K562 (cell line): Measurements from ENCODE around the gene ABCA3. TPM values are rescaled to one million over a fixed set of nuclear protein-coding genes. Genes with fewer than 3 reads are reported as not detected.
A peak's percentile ranks its signal among the peaks of the same experiment; 100 is the strongest.

Experiments used
- ATAC-seq: fragments of 200-7000 bp; cut with Tn5 transposase; 3 replicates; pipeline ENCODE4 v1.9.1; 2020; ENCODE audit warnings: moderate library complexity
- BruUV-seq: library from RNA; stranded (reverse); fragments of 400-500 nt; replicated peaks from 2 replicates; lab custom pipeline; 2021; lab: Mats Ljungman, UMichigan
- CTCF ChIA-PET: fragments of 300-600 bp; formaldehyde crosslinking; extraction: SDS; loops from one replicate; lab custom pipeline; 2021; ENCODE audit warnings: low intra/inter-chr PET ratio; lab: Yijun Ruan, JAX
- POLR2A ChIA-PET: fragments of 300-600, 350-650 bp; sonication (Branson Sonifier 250); formaldehyde crosslinking; extraction: SDS; loops from one replicate; lab custom pipeline; 2021; ENCODE audit warnings: antibody characterized with exemption, inconsistent platforms; lab: Yijun Ruan, JAX
- DNase-seq, 4 experiments: peaks; one replicate each; pipeline versions ENCODE4 v3.0.0 to v3.0.0-alpha.2; 2011 to 2018; ENCODE audit warnings: low spot score in 3 of 4, mixed read lengths in 3 of 4; ENCODE audit errors: extremely low read depth in 1 of 4
- FAIRE-seq: peaks from 2 replicates; lab custom pipeline; 2011; peaks lifted over from hg19 to GRCh38; lab: Jason Lieb, UNC
- H2AFZ ChIP-seq: 2 replicates; pipeline ENCODE4 v1.6.0; 2011; ENCODE audit warnings: low read depth, low read length, control low read depth, inconsistent platforms
- H3K27ac ChIP-seq: fragments of 200-600 bp; 3 replicates; pipeline ENCODE4 v1.8.0; 2011; ENCODE audit warnings: low read depth, mild to moderate bottlenecking, control low read depth, inconsistent platforms, low read length, moderate library complexity, mixed read lengths; ENCODE audit errors: extremely low read depth
- H3K27me3 ChIP-seq, 2 experiments: fragments of 300-600 bp in 1 of 2; 2 replicates in 1 of 2; 3 replicates in 1 of 2; pipeline versions ENCODE4 v1.6.0 to v1.8.0; 2011; ENCODE audit warnings: inconsistent platforms in 2 of 2, low read length in 2 of 2, mild to moderate bottlenecking in 1 of 2, mixed read lengths in 1 of 2, moderate library complexity in 1 of 2; ENCODE audit not compliant: control insufficient read depth in 2 of 2, insufficient read depth in 2 of 2
- H3K36me3 ChIP-seq: fragments of 300-600 bp; 3 replicates; pipeline ENCODE4 v1.8.0; 2011; ENCODE audit warnings: mild to moderate bottlenecking, low read length, inconsistent platforms; ENCODE audit not compliant: control insufficient read depth, insufficient read depth
- H3K4me1 ChIP-seq, 2 experiments: fragments of 200-600 bp in 1 of 2; replicated peaks in 1 of 2; 2 replicates in 1 of 2; 3 replicates in 1 of 2; pipeline versions ENCODE4 v1.5.1 to v1.8.0; 2011; ENCODE audit warnings: inconsistent platforms in 2 of 2, low read length in 2 of 2, mild to moderate bottlenecking in 1 of 2, mixed read lengths in 1 of 2, moderate library complexity in 1 of 2; ENCODE audit not compliant: control insufficient read depth in 2 of 2, insufficient read depth in 2 of 2
- H3K4me2 ChIP-seq: 2 replicates; pipeline ENCODE4 v1.6.1; 2011; ENCODE audit warnings: low read length, control low read depth, inconsistent platforms, mixed read lengths; ENCODE audit not compliant: insufficient read depth
- H3K4me3 ChIP-seq: fragments of 200-600 bp; sonication (generic), shearing (Covaris generic); 2 replicates; pipeline ENCODE4 v1.5.1; 2016; ENCODE audit warnings: control low read depth, inconsistent platforms
- H3K79me2 ChIP-seq: fragments of 200-600 bp; 3 replicates; pipeline ENCODE4 v1.8.0; 2011; ENCODE audit warnings: low read length, inconsistent platforms; ENCODE audit not compliant: control insufficient read depth, insufficient read depth
- H3K9ac ChIP-seq, 2 experiments: 2 replicates each; pipeline versions ENCODE4 v1.6.0 to v1.6.1; 2011; ENCODE audit warnings: low read depth in 2 of 2, low read length in 2 of 2, control low read depth in 1 of 2, inconsistent platforms in 1 of 2, mild to moderate bottlenecking in 1 of 2, mixed read lengths in 1 of 2; ENCODE audit not compliant: insufficient read depth in 1 of 2
- H3K9me1 ChIP-seq: one replicate; pipeline ENCODE4 v1.6.0; 2011; ENCODE audit warnings: inconsistent platforms, mild to moderate bottlenecking, low read length, moderate library complexity; ENCODE audit not compliant: control insufficient read depth, insufficient read depth
- H3K9me3 ChIP-seq: replicated peaks from 2 replicates; pipeline ENCODE4 v1.5.1; 2011; ENCODE audit warnings: low read depth, low read length, inconsistent platforms; ENCODE audit not compliant: control insufficient read depth, insufficient read depth
- H4K20me1 ChIP-seq: replicated peaks from 2 replicates; pipeline ENCODE4 v1.6.1; 2011; ENCODE audit warnings: low read length, inconsistent platforms, mixed read lengths; ENCODE audit not compliant: control insufficient read depth, insufficient read depth
- CGGBP1 ChIP-seq: fragments of 250-450 bp; sonication (Bioruptor Pico); IDR thresholded peaks from 2 replicates; pipeline ENCODE4 v1.9.0; 2021; ENCODE audit warnings: mild to moderate bottlenecking
- CREBBP ChIP-seq: IDR thresholded peaks from one replicate; pipeline ENCODE4 v1.6.1; 2012; ENCODE audit warnings: low read depth, mild to moderate bottlenecking, control low read depth, inconsistent platforms, low read length
- DPF2 ChIP-seq: fragments of 450-650 bp; IDR thresholded peaks from 2 replicates; pipeline ENCODE4 v1.6.1; 2016
- EP400 ChIP-seq: fragments of 450-650 bp; IDR thresholded peaks from 2 replicates; pipeline ENCODE4 v1.6.1; 2017; ENCODE audit warnings: antibody characterized with exemption, mild to moderate bottlenecking, moderate library complexity
- FOXO4 ChIP-seq: fragments of 450-650 bp; formaldehyde crosslinking; IDR thresholded peaks from 2 replicates; pipeline ENCODE4 v1.4.0; 2020; ENCODE audit warnings: mild to moderate bottlenecking, moderate library complexity
- HES1 ChIP-seq: fragments of 450-650 bp; IDR thresholded peaks from 2 replicates; pipeline ENCODE4 v1.6.1; 2016; ENCODE audit warnings: low read depth, mild to moderate bottlenecking, moderate library complexity
- NEUROD1 ChIP-seq: fragments of 150-350 bp; IDR thresholded peaks from 2 replicates; pipeline ENCODE4 v1.6.1; 2014; ENCODE audit warnings: borderline replicate concordance, low read length, low read depth; ENCODE audit not compliant: partially characterized antibody
- PHB ChIP-seq: fragments of 250-450 bp; sonication (Bioruptor Pico); IDR thresholded peaks from 2 replicates; pipeline ENCODE4 v1.5.0; 2021
- POLR2A ChIP-seq: fragments of 450-650 bp; conservative IDR thresholded peaks from 2 replicates; pipeline ENCODE4 v1.6.1; 2016
- PTBP1 ChIP-seq: fragments of 200-400 bp; formaldehyde crosslinking; IDR thresholded peaks from 2 replicates; pipeline ENCODE4 v1.6.1; 2017; ENCODE audit warnings: low read depth, low read length
- TEAD1 ChIP-seq, 2 experiments: fragments of 450-650 bp in 1 of 2; sonication (generic) in 1 of 2; formaldehyde crosslinking; IDR thresholded peaks; 2 replicates each; pipeline versions ENCODE4 v1.4.0 to v1.8.0; 2020 to 2022; ENCODE audit warnings: mild to moderate bottlenecking in 2 of 2, missing genetic modification reagents in 1 of 2
- VEZF1 ChIP-seq: fragments of 200-800 bp; sonication (Bioruptor generic); IDR thresholded peaks from 2 replicates; pipeline ENCODE4 v1.6.1; 2017; ENCODE audit warnings: missing genetic modification characterization, missing compliant biosample characterization
- ZBTB33 ChIP-seq: sonication (generic); formaldehyde crosslinking; IDR thresholded peaks from 2 replicates; pipeline ENCODE4 v1.8.1; 2023; ENCODE audit warnings: mild to moderate bottlenecking, missing genetic modification reagents
- ZNF347 ChIP-seq: fragments of 450-650 bp; formaldehyde crosslinking; IDR thresholded peaks from 2 replicates; pipeline ENCODE4 v1.4.0; 2020; ENCODE audit warnings: low read depth, mild to moderate bottlenecking, moderate library complexity
- ZNF384 ChIP-seq: IDR thresholded peaks from 2 replicates; pipeline ENCODE4 v1.6.1; 2012; ENCODE audit warnings: low read depth, low read length, improper control_type of control experiment
- WGBS: fragments of 100-300 bp; shearing (Covaris generic); methylation state at CpG from one replicate; pipeline ENCODE4 v1.1.6; 2016; ENCODE audit warnings: low coverage, mixed read lengths; ENCODE audit not compliant: insufficient coverage; ENCODE audit errors: missing lambda C conversion rate; 5-methylcytosine and 5-hydroxymethylcytosine counted together
- in situ Hi-C: fragments of 300-500 bp; cut with MboI; formaldehyde crosslinking; loops from 4 replicates; pipeline ENCODE4 v1.15.0; 2018; ENCODE audit warnings: inconsistent platforms, mixed read lengths
- intact Hi-C: fragments of 100-400 bp; cut with micrococcal nuclease; formaldehyde crosslinking; loops from 2 replicates; pipeline ENCODE4 v1.14.2; 2022
- polyA plus RNA-seq, 8 experiments: library from polyadenylated mRNA; depleted of rRNA in 4 of 8; stranded (reverse) in 5 of 8; unstranded in 3 of 8; fragments of >200 nt; fragmentation: Nextera tagmentation in 2 of 8; fragmentation: Illumina TruSeq in 1 of 8; extraction: Ambion mirVana in 2 of 8; extraction: Trizol in 1 of 8; gene quantifications; 2 replicates each; pipeline versions ENCODE4 v1.2.1 to v1.2.3, GENCODE V29; 2011 to 2014; ENCODE audit warnings: inconsistent platforms in 1 of 8, missing spikeins in 1 of 8
- total RNA-seq, 7 experiments: library from RNA; depleted of rRNA in 6 of 7; stranded (reverse); fragments of >200 nt in 6 of 7; fragmentation: Illumina TruSeq in 2 of 7; extraction: Trizol in 2 of 7; gene quantifications; 2 replicates each; pipeline versions ENCODE4 v1.2.1 to v1.2.3, GENCODE V29; 2011 to 2021; ENCODE audit warnings: low replicate concordance in 1 of 7

ABCA3 gene
- total and polyA plus RNA-seq, 9 of the 15 experiments (the other 6 are each of a cell fraction or from before 2014, with no cell fraction given), result 0.66 to 23.7 (median 6.9) TPM

GRCh38 chr16:2364638-2365210, 24.2 kb upstream of the ABCA3 start (continued):
- TF ChIP-seq EP400, result no peak
- TF ChIP-seq POLR2A, result no peak
- 0 out of 2 replicates have a peak, but pooled peaks have one; percentile 5 for TF ChIP-seq VEZF1
- TF ChIP-seq PHB (CRISPR knock-in tag), result no peak
- TF ChIP-seq CREBBP, result no peak
- TF ChIP-seq ZBTB33 (CRISPR knock-in tag), result no peak

GRCh38 chr16:2362218-2362617, 21.7 kb upstream of the ABCA3 start:
- H4K20me1 ChIP-seq, result no peaks in the 10 kb centered on the region
- H3K4me2 ChIP-seq, result no peak overlapping the region
- in situ Hi-C loops (no loop called here), intact Hi-C loops (no loop called here)
- no TSS peak for BruUV-seq
- CTCF ChIA-PET, result no interaction called here
- no peak overlapping the region for H3K9ac ChIP-seq
- POLR2A ChIA-PET, result interaction anchor here (0.8 to 1.2 kb wide), 4 partner anchors 9 to 54 kb away, joined by 3 read pairs; no protein-coding TSS in a partner anchor
- H3K4me1 ChIP-seq, result peaks cover 0 to 4% of the 10 kb centered on the region in 2 experiments; a peak in 2 of 5 replicates
- no peak for FAIRE-seq
- H3K9me1 ChIP-seq, result no peaks in the 10 kb centered on the region
- H3K9me3 ChIP-seq, result peaks cover 3% of the 10 kb centered on the region; the same call in 1 of the 2 replicates
- ATAC-seq, result no peak
- 7% methylated on average over 3 of the region's 3 CpGs for WGBS
- no peaks in the 10 kb centered on the region for H3K36me3 ChIP-seq
- no peak overlapping the region for H2AFZ ChIP-seq
- H3K27ac ChIP-seq, result no peak overlapping the region
- H3K4me3 ChIP-seq, result no peak overlapping the region
- no peak for DNase-seq
- H3K27me3 ChIP-seq, result peaks cover 9 to 16% of the 10 kb centered on the region in 2 experiments; a peak in 3 of 5 replicates
- H3K79me2 ChIP-seq, result no peaks in the 10 kb centered on the region
- TF ChIP-seq ZNF347 (CRISPR knock-in tag) (no peak), NEUROD1 (no peak), DPF2 (no peak), PTBP1 (no peak), CGGBP1 (no peak), TEAD1 (CRISPR knock-in tag; IDR thresholded peaks at IDR 0.05) (no peak), ZNF384 (no peak), HES1 (no peak), FOXO4 (no peak)
